Stimulated activated CD4-positive, alpha-beta T cell treated with anti-CD3 and anti-CD28 coated beads, Interleukin-4, amount 100 ng/mL, for 4 hours (primary cell): Measurements from ENCODE around the gene COL8A2.

Source experiments
- DNase-seq, 2 experiments: peaks; one replicate each; pipeline ENCODE4 v3.0.0-alpha.2; 2020

The COL8A2 gene

GRCh38 chr1:36109041-36109679, 15.9 kb downstream of the COL8A2 start:
- peak in 1 of 2 experiments; percentile 14 for DNase-seq

- no peak for DNase-seq
These were observed 16.7 kb downstream of the COL8A2 start for GRCh38 chr1:36108314-36108713.

- no peak for DNase-seq
These were observed 17.6 kb downstream of the COL8A2 start for GRCh38 chr1:36107394-36107793.

- no peak for DNase-seq
These were observed 18.8 kb downstream of the COL8A2 start for GRCh38 chr1:36106269-36106668.

- no peak for DNase-seq
These were observed 23.5 kb downstream of the COL8A2 start for GRCh38 chr1:36101546-36101945.

- no peak for DNase-seq
These were observed 24.6 kb downstream of the COL8A2 start for GRCh38 chr1:36100376-36100775.

- DNase-seq: peak; percentile 60 to 75
These were observed 25.2 kb downstream of the COL8A2 start for GRCh38 chr1:36099681-36100341.

GRCh38 chr1:36098650-36099365, 26.2 kb downstream of the COL8A2 start:
- no peak for DNase-seq

- DNase-seq: no peak
These were observed 27.1 kb downstream of the COL8A2 start for GRCh38 chr1:36097693-36098585.

- no peak for DNase-seq
These were observed 28.3 kb downstream of the COL8A2 start for GRCh38 chr1:36096500-36097432.

GRCh38 chr1:36095760-36096405, 29.1 kb downstream of the COL8A2 start:
- no peak for DNase-seq

- no peak for DNase-seq
These were observed 30.4 kb downstream of the COL8A2 start for GRCh38 chr1:36094621-36095061.

GRCh38 chr1:36093929-36094328, 31.1 kb downstream of the COL8A2 start:
- DNase-seq: no peak

- DNase-seq: no peak
These were observed 31.8 kb downstream of the COL8A2 start for GRCh38 chr1:36093226-36093625.

- DNase-seq: no peak
These were observed 32.2 kb downstream of the COL8A2 start for GRCh38 chr1:36092798-36093185.

- DNase-seq: no peak
These were observed 32.7 kb downstream of the COL8A2 start for GRCh38 chr1:36092166-36092797.

GRCh38 chr1:36091698-36092097, 33.3 kb downstream of the COL8A2 start:
- no peak for DNase-seq

- no peak for DNase-seq
These were observed 33.9 kb downstream of the COL8A2 start for GRCh38 chr1:36091141-36091540.

GRCh38 chr1:36089393-36090121, 35.5 kb downstream of the COL8A2 start:
- no peak for DNase-seq
